HS-5 (cell line): ENCODE measurements around the gene B3GNT2.
"Not testable (repeated sequence)": the region's sequence is repeated elsewhere in the genome, so short reads cannot be mapped to it uniquely, and the experiment has no call there.

Experiments used
- DNase-seq: peaks from one replicate; pipeline ENCODE4 v3.0.0-alpha.2; 2012; ENCODE audit warnings: low read depth

The B3GNT2 gene

GRCh38 chr2:62185475-62186155 lies 10.3 kb upstream of the B3GNT2 start:
- no peak for DNase-seq

GRCh38 chr2:62186156-62186905 lies 9.6 kb upstream of the B3GNT2 start:
- DNase-seq = no peak

- DNase-seq = no peak
Measured at GRCh38 chr2:62187246-62187645, 8.7 kb upstream of the B3GNT2 start.

- DNase-seq = no peak
Measured at GRCh38 chr2:62188416-62188815, 7.5 kb upstream of the B3GNT2 start.

GRCh38 chr2:62189196-62189595 lies 6.7 kb upstream of the B3GNT2 start:
- no peak for DNase-seq

GRCh38 chr2:62192811-62193210 lies 3.1 kb upstream of the B3GNT2 start:
- no peak for DNase-seq

GRCh38 chr2:62194558-62195420 lies 1.1 kb upstream of the B3GNT2 start:
- DNase-seq = no peak

- no peak for DNase-seq
Measured at GRCh38 chr2:62196278-62196901, 475 bp downstream of the B3GNT2 start.

GRCh38 chr2:62197011-62197924 lies 1.4 kb downstream of the B3GNT2 start:
- DNase-seq = no peak

GRCh38 chr2:62197925-62198633 lies 2.2 kb downstream of the B3GNT2 start:
- DNase-seq = no peak

- DNase-seq = not testable (repeated sequence)
Measured at GRCh38 chr2:62198854-62199253, 2.9 kb downstream of the B3GNT2 start.

- no peak for DNase-seq
Measured at GRCh38 chr2:62199392-62200125, 3.6 kb downstream of the B3GNT2 start.

GRCh38 chr2:62200291-62200841 lies 4.5 kb downstream of the B3GNT2 start:
- DNase-seq = no peak

GRCh38 chr2:62200868-62201267 lies 5.0 kb downstream of the B3GNT2 start:
- no peak for DNase-seq

- DNase-seq = no peak
Measured at GRCh38 chr2:62201307-62201706, 5.4 kb downstream of the B3GNT2 start.

- no peak for DNase-seq
Measured at GRCh38 chr2:62202019-62202722, 6.3 kb downstream of the B3GNT2 start.

GRCh38 chr2:62202729-62203128 lies 6.8 kb downstream of the B3GNT2 start:
- no peak for DNase-seq

GRCh38 chr2:62203459-62203858 lies 7.5 kb downstream of the B3GNT2 start:
- DNase-seq = no peak

- no peak for DNase-seq
Measured at GRCh38 chr2:62204998-62205496, 9.1 kb downstream of the B3GNT2 start.
